K562 treated with DMSO at 1 percent for 48 hours (cell line): Measurements from ENCODE around the gene SLC7A6OS. TPM values are rescaled to one million over a fixed set of nuclear protein-coding genes. Genes with fewer than 3 reads are reported as not detected.

Experiments used
- total RNA-seq: library from RNA; unstranded; fragments of 300-600 nt; gene quantifications from 2 replicates; pipeline ENCODE4 v1.2.3, GENCODE V29; 2022; ENCODE audit warnings: low replicate concordance; ENCODE audit errors: extremely low read depth

Gene SLC7A6OS
- total RNA-seq = not detected in 2 replicates

DNA sequence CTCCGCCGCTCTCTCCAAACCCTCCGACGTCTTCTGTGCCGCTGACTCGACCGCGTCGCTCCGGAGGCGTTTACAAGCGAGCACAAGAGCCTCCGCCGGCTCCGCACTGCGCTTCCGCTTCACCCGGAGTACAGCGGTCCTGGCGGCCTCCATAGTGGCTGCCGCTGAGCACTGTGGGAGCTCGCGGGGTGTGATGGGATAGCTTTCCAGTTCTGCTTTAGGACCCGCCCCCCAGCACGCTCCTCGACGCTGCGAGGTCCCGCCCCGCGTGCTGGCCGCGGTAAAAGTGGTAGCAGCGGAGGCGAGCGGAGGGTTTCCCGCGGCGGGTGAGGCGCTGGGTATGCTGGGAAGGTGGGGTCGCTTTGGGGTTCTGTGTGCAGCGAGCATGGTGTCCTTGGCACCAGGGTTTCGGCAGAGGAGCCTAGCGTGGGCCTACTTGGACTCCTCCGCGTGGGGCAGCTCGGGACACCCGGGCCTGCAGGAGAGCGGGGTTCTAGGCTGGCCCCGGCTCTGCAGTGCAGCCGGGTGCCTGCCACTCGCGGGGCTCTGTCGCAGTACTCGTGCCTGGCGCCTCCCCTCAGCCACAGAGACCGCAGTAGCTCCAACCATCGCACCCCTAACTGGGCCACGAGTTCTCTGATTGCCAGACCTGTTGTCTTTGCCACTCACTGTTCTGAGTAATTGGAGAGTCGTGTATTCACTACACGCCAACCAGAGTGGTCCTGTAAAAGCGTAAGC, at the start of gene SLC7A6OS, which contains the start of gene PRMT7:
TSS of gene SLC7A6OS (minus strand) at position 173 of the 738 bp plus-strand sequence. CDS start at position 153, 20 bp downstream.
TSS of gene PRMT7 (plus strand) at position 246 of the 738 bp plus-strand sequence. CDS start 4,961 bp downstream, outside the sequence.

DNA sequence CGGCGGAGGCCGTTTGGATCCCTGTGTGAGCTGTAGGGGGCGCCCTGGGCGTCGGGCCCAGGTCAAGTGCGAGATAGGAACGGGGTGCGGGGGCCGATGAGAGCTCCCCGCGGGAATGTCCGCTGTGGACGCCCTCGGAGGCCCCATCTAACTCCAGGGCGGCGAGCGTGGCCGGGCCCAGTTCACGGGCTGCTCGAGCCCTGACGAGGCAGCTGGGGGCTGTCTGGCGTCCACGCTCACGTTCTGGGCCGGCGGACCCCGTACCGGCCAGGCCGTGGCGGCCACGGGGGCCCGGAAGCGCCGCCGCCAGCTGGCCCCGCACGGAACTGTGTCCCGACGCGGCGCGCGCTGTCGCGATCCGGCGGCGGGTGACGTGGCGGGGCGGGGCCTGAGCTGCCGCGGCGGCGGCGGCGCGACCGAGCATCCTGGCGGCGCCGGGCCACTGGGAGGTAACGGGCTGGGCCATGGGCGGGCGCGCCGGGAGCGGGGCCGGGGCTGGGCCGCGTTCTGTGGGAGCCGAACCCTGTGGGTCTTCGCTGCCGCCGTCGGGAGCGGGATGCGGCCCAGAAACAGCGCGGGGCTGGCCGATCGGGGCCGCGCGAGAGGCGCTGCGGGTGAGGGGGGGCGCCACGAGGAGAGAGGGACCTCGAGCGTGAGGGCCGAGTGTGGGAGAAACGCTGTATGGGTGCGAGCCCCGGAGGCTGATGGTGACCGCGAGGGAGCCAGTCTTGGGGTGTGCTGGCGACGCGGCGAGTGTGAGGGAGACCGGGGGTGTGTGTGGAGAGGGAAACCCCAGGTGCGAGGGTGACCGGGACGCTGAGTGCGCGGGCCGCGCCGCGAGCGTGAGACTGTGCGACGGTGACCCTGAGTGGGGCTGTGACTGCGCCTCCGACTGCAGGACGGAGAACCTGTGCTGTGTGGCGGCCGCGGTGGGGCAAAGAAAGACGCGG, 46.3 kb downstream of the SLC7A6OS start, which contains the start of gene SLC7A6:
TSS of gene SLC7A6 (plus strand) at position 399 of the 950 bp plus-strand sequence. CDS start 10,201 bp downstream, outside the sequence.

Other genes with a start within 250 kb of the SLC7A6OS start
- gene NFATC3, start 225.6 kb downstream of the SLC7A6OS start, total RNA-seq = not detected in 2 replicates
- gene ESRP2, start 74.8 kb downstream of the SLC7A6OS start, total RNA-seq = not detected in 2 replicates
- not detected in 2 replicates for gene PLA2G15, start 65.6 kb downstream of the SLC7A6OS start, total RNA-seq
- not detected in 2 replicates for gene SLC7A6, start 46.4 kb downstream of the SLC7A6OS start, total RNA-seq
- not detected in 2 replicates for gene PRMT7, start 73 bp upstream of the SLC7A6OS start, total RNA-seq
- gene SMPD3, start 137.6 kb upstream of the SLC7A6OS start, total RNA-seq = not detected in 2 replicates
- gene ZFP90, start 228.3 kb upstream of the SLC7A6OS start, total RNA-seq = not detected in 2 replicates